Osteocyte (in vitro differentiated cells): ENCODE measurements around the gene SLC17A7. TPM values are rescaled to one million over a fixed set of nuclear protein-coding genes. Genes with fewer than 3 reads are reported as not detected.
A peak's percentile ranks its signal among the peaks of the same experiment; 100 is the strongest.

Source experiments
- DNase-seq: peaks from one replicate; pipeline ENCODE4 v3.0.0; 2021; ENCODE audit warnings: mixed read lengths; ENCODE audit not compliant: unreplicated experiment; ENCODE audit errors: extremely low spot score
- H3K27ac Mint-ChIP-seq: one replicate; pipeline ENCODE4 v1.8.0; 2021; ENCODE audit warnings: mild to moderate bottlenecking, mixed read lengths; ENCODE audit not compliant: unreplicated experiment
- H3K27me3 Mint-ChIP-seq: one replicate; pipeline ENCODE4 v1.8.0; 2021; ENCODE audit warnings: mixed read lengths; ENCODE audit not compliant: unreplicated experiment
- H3K36me3 Mint-ChIP-seq: one replicate; pipeline ENCODE4 v1.8.0; 2021; ENCODE audit warnings: mixed read lengths; ENCODE audit not compliant: unreplicated experiment
- H3K4me1 Mint-ChIP-seq: one replicate; pipeline ENCODE4 v1.8.0; 2021; ENCODE audit warnings: mixed read lengths; ENCODE audit not compliant: unreplicated experiment
- H3K4me3 Mint-ChIP-seq: one replicate; pipeline ENCODE4 v1.8.0; 2021; ENCODE audit warnings: mild to moderate bottlenecking, moderate library complexity, mixed read lengths; ENCODE audit not compliant: unreplicated experiment
- H3K9me3 Mint-ChIP-seq: one replicate; pipeline ENCODE4 v1.8.0; 2021; ENCODE audit warnings: mixed read lengths; ENCODE audit not compliant: unreplicated experiment
- CTCF ChIP-seq: fragments of 200-600 bp; sonication (generic); IDR thresholded peaks from 2 replicates; pipeline ENCODE4 v1.5.0; 2021; ENCODE audit warnings: antibody characterized with exemption, mild to moderate bottlenecking, moderate library complexity
- long read RNA-seq: library from polyadenylated mRNA; unstranded; transcript quantifications from one replicate; pipeline ENCODE4 v2.0.0, GENCODE V29; 2021
- total RNA-seq: library from RNA; stranded (reverse); gene quantifications from 2 replicates; pipeline ENCODE4 v1.2.1, GENCODE V29; 2021

The SLC17A7 gene
- total RNA-seq: 0.34 and 0.54 TPM in 2 replicates
- long read RNA-seq: 0 reads

- H3K4me3 Mint-ChIP-seq: peak within 1 kb of the TSS; percentile 77
- TF ChIP-seq CTCF: no peak
- no peak within 1 kb of the TSS for H3K27ac Mint-ChIP-seq
- no peaks in the 10 kb centered on the region for H3K36me3 Mint-ChIP-seq
- DNase-seq: no peak
- peaks cover 23% of the 10 kb centered on the region for H3K4me1 Mint-ChIP-seq
- H3K27me3 Mint-ChIP-seq: peaks cover 61% of the 10 kb centered on the region
- H3K9me3 Mint-ChIP-seq: no peaks in the 10 kb centered on the region
These were observed at the start of gene SLC17A7 for GRCh38 chr19:49441210-49441959. TSS of gene SLC17A7 (minus strand) at chr19:49441527. CDS start at chr19:49441379, 148 bp downstream.

- no peak for TF ChIP-seq CTCF
- H3K4me1 Mint-ChIP-seq: peaks cover 21% of the 10 kb centered on the region
- H3K36me3 Mint-ChIP-seq: peaks cover 43% of the 10 kb centered on the region
- H3K9me3 Mint-ChIP-seq: no peaks in the 10 kb centered on the region
- DNase-seq: no peak
- no peaks in the 10 kb centered on the region for H3K27me3 Mint-ChIP-seq
- H3K27ac Mint-ChIP-seq: peak overlapping the region; percentile 34
- H3K4me3 Mint-ChIP-seq: peak overlapping the region; percentile 38
These were observed 49.1 kb upstream of the SLC17A7 start for GRCh38 chr19:49490287-49491029.

- Mint-ChIP-seq H3K9me3 (no peaks in the 10 kb centered on the region), H3K4me1 (peaks cover 21% of the 10 kb centered on the region), H3K27ac (peak overlapping the region; percentile 88), H3K36me3 (peaks cover 43% of the 10 kb centered on the region), H3K4me3 (peak overlapping the region; percentile 91), H3K27me3 (no peaks in the 10 kb centered on the region)
- DNase-seq: no peak
- no peak for TF ChIP-seq CTCF
These were observed 48.4 kb upstream of the SLC17A7 start for GRCh38 chr19:49489601-49490167.

GRCh38 chr19:49488863-49489537 is 47.7 kb upstream of the SLC17A7 start:
- TF ChIP-seq CTCF: no peak
- Mint-ChIP-seq H3K27ac (peak overlapping the region; percentile 88), H3K27me3 (no peaks in the 10 kb centered on the region), H3K9me3 (no peaks in the 10 kb centered on the region), H3K4me3 (peak overlapping the region; percentile 91), H3K4me1 (peaks cover 21% of the 10 kb centered on the region), H3K36me3 (peaks cover 43% of the 10 kb centered on the region)
- no peak for DNase-seq
